Measurements from ENCODE around the gene MBP.

DNA sequence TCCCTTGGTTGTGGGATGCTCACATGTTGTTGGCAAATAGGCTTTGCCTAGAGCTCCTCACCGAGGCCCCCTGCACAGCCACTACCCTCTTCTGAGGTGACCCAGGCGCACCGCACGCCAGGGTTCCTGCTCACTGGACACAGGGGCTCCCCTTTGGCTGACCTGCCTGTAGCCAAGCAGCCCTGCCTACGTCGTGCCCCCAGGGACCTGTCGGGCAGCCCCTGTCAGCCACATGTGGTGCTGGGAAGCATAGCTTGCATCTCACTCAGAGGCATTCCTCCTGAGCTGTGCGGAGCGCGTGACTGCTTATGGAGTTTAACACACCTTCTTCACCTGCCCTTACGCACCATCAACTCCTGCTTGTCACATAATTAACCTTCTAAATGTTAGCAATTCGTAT is 194.0 kb downstream of the MBP start:
- TF ChIP-seq, protein P1, sequence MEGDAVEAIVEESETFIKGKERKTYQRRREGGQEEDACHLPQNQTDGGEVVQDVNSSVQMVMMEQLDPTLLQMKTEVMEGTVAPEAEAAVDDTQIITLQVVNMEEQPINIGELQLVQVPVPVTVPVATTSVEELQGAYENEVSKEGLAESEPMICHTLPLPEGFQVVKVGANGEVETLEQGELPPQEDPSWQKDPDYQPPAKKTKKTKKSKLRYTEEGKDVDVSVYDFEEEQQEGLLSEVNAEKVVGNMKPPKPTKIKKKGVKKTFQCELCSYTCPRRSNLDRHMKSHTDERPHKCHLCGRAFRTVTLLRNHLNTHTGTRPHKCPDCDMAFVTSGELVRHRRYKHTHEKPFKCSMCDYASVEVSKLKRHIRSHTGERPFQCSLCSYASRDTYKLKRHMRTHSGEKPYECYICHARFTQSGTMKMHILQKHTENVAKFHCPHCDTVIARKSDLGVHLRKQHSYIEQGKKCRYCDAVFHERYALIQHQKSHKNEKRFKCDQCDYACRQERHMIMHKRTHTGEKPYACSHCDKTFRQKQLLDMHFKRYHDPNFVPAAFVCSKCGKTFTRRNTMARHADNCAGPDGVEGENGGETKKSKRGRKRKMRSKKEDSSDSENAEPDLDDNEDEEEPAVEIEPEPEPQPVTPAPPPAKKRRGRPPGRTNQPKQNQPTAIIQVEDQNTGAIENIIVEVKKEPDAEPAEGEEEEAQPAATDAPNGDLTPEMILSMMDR (IDR thresholded peaks at IDR 0.05 in 8 of 11, conservative IDR thresholded peaks at IDR 0.05 in 3 of 11): no peak
- no peak for TF ChIP-seq POLR2AphosphoS5 (IDR thresholded peaks at IDR 0.05)

Data from spleen (tissue), 7 donors.